ENCODE data around the gene INHBE.

- no peak for TF ChIP-seq POLR2A (IDR thresholded peaks at IDR 0.05)
- TF ChIP-seq CTCF (IDR thresholded peaks at IDR 0.05), result no peak
- no peak for TF ChIP-seq EP300 (IDR thresholded peaks at IDR 0.05; ENCODE audit: low read depth)
- TF ChIP-seq POLR2AphosphoS5 (IDR thresholded peaks at IDR 0.05), result no peak
Measured at GRCh38 chr12:57491393-57492280, 36.5 kb downstream of the INHBE start.

Measured in transverse colon (tissue), 4 donors.